ENCODE measurements around the gene TMPRSS2.

Gene TMPRSS2

GRCh38 chr21:41487082-41487481 is 20.9 kb downstream of the TMPRSS2 start:
- TF ChIP-seq, protein P1, sequence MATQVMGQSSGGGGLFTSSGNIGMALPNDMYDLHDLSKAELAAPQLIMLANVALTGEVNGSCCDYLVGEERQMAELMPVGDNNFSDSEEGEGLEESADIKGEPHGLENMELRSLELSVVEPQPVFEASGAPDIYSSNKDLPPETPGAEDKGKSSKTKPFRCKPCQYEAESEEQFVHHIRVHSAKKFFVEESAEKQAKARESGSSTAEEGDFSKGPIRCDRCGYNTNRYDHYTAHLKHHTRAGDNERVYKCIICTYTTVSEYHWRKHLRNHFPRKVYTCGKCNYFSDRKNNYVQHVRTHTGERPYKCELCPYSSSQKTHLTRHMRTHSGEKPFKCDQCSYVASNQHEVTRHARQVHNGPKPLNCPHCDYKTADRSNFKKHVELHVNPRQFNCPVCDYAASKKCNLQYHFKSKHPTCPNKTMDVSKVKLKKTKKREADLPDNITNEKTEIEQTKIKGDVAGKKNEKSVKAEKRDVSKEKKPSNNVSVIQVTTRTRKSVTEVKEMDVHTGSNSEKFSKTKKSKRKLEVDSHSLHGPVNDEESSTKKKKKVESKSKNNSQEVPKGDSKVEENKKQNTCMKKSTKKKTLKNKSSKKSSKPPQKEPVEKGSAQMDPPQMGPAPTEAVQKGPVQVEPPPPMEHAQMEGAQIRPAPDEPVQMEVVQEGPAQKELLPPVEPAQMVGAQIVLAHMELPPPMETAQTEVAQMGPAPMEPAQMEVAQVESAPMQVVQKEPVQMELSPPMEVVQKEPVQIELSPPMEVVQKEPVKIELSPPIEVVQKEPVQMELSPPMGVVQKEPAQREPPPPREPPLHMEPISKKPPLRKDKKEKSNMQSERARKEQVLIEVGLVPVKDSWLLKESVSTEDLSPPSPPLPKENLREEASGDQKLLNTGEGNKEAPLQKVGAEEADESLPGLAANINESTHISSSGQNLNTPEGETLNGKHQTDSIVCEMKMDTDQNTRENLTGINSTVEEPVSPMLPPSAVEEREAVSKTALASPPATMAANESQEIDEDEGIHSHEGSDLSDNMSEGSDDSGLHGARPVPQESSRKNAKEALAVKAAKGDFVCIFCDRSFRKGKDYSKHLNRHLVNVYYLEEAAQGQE (IDR thresholded peaks at IDR 0.05; ENCODE audit: insufficient read depth in 1 of 2, low read depth in 2 of 2, low read length in 2 of 2), result no peak
- no peak for TF ChIP-seq SIN3A (IDR thresholded peaks at IDR 0.05; ENCODE audit: borderline replicate concordance, insufficient read depth, low read length)
- TF ChIP-seq FOXP2 (optimal IDR thresholded peaks at IDR 0.05; ENCODE audit: borderline replicate concordance, extremely low read depth, extremely low read length, insufficient read depth), result no peak
- no peak for TF ChIP-seq TAF1 (IDR thresholded peaks at IDR 0.05; ENCODE audit: borderline replicate concordance, insufficient read depth, low read length)
- no peak for TF ChIP-seq POLR2AphosphoS5 (IDR thresholded peaks at IDR 0.05; ENCODE audit: low read depth, low read length)

DNA sequence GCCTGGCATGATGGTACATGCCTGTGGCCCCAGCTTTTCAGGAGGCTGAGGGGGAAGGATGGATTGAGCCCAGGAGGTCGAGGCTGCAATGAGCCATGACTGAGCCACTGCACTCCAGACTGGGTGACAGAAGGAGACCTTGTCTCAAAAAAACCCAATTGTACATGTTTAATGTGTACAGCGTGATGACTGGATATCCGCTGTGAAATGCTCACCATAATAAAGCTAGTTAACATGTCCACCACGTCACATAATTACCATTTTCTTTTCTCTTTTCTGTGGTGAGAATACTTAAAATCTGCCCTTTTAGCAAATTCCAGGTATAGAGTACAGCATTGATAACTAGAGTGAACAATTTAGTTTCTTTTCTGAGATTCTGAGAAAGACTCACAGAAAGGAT is 24.0 kb downstream of the TMPRSS2 start:
- TF ChIP-seq, protein P1 (IDR thresholded peaks at IDR 0.05; ENCODE audit: insufficient read depth in 1 of 2, low read depth in 2 of 2, low read length in 2 of 2), result no peak
- TF ChIP-seq TAF1 (IDR thresholded peaks at IDR 0.05; ENCODE audit: borderline replicate concordance, insufficient read depth, low read length) (no peak), FOXP2 (optimal IDR thresholded peaks at IDR 0.05; ENCODE audit: borderline replicate concordance, extremely low read depth, extremely low read length, insufficient read depth) (no peak), POLR2AphosphoS5 (IDR thresholded peaks at IDR 0.05; ENCODE audit: low read depth, low read length) (no peak), SIN3A (IDR thresholded peaks at IDR 0.05; ENCODE audit: borderline replicate concordance, insufficient read depth, low read length) (no peak)

GRCh38 chr21:41483415-41483814 is 24.5 kb downstream of the TMPRSS2 start:
- no peak for TF ChIP-seq POLR2AphosphoS5 (IDR thresholded peaks at IDR 0.05; ENCODE audit: low read depth, low read length)
- TF ChIP-seq TAF1 (IDR thresholded peaks at IDR 0.05; ENCODE audit: borderline replicate concordance, insufficient read depth, low read length), result no peak
- TF ChIP-seq SIN3A (IDR thresholded peaks at IDR 0.05; ENCODE audit: borderline replicate concordance, insufficient read depth, low read length), result no peak
- no peak for TF ChIP-seq FOXP2 (optimal IDR thresholded peaks at IDR 0.05; ENCODE audit: borderline replicate concordance, extremely low read depth, extremely low read length, insufficient read depth)
- TF ChIP-seq, protein P1 (IDR thresholded peaks at IDR 0.05; ENCODE audit: insufficient read depth in 1 of 2, low read depth in 2 of 2, low read length in 2 of 2), result no peak

DNA sequence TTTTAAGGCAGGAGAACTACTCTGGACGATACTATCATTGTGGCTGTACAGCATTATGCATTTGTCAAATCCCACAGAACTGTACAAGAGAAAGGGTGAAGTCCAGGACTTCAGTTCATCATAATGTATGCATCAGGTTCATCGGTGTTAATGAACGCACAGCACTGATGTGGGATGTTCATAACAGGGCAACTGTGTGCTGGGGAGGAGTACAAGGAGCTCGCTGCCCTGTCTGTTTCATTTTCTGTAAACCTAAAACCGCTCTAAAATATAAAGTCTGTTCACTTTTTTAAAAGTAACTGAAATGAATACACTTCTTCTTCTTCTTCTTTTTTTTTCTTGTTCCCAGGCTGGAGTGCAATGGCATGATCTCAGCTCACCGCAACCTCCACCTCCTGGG is 25.0 kb downstream of the TMPRSS2 start:
- TF ChIP-seq SIN3A (IDR thresholded peaks at IDR 0.05; ENCODE audit: borderline replicate concordance, insufficient read depth, low read length) (no peak), TAF1 (IDR thresholded peaks at IDR 0.05; ENCODE audit: borderline replicate concordance, insufficient read depth, low read length) (no peak), POLR2AphosphoS5 (IDR thresholded peaks at IDR 0.05; ENCODE audit: low read depth, low read length) (no peak), FOXP2 (optimal IDR thresholded peaks at IDR 0.05; ENCODE audit: borderline replicate concordance, extremely low read depth, extremely low read length, insufficient read depth) (no peak)
- TF ChIP-seq, protein P1 (IDR thresholded peaks at IDR 0.05; ENCODE audit: insufficient read depth in 1 of 2, low read depth in 2 of 2, low read length in 2 of 2), result no peak

GRCh38 chr21:41482301-41482700 is 25.7 kb downstream of the TMPRSS2 start:
- TF ChIP-seq TAF1 (IDR thresholded peaks at IDR 0.05; ENCODE audit: borderline replicate concordance, insufficient read depth, low read length), result no peak
